Cardiac muscle cell (in vitro differentiated cells and primary cell): ENCODE results near the gene NTRK2. TPM values are rescaled to one million over a fixed set of nuclear protein-coding genes. Genes with fewer than 3 reads are reported as not detected.

ENCODE experiments used
- DNase-seq, 2 donors: peaks; one replicate each; pipeline versions ENCODE4 v3.0.0 to v3.0.0-alpha.2; 2010 to 2017; ENCODE audit warnings: low read depth in 1 of 2, low spot score in 1 of 2
- H3K27ac ChIP-seq: fragments of 200-600 bp; sonication (generic); 2 replicates; pipeline ENCODE4 v1.5.1; 2016
- H3K27me3 ChIP-seq: fragments of 200-600 bp; sonication (generic); 2 replicates; pipeline ENCODE4 v1.6.0; 2016; ENCODE audit warnings: control low read depth
- H3K36me3 ChIP-seq: fragments of 200-600 bp; sonication (generic); 2 replicates; pipeline ENCODE4 v1.5.1; 2016; ENCODE audit warnings: control low read depth
- H3K4me1 ChIP-seq: fragments of 200-600 bp; sonication (generic); 2 replicates; pipeline ENCODE4 v1.8.1; 2017; ENCODE audit warnings: low read depth, mild to moderate bottlenecking, mixed run types
- H3K4me3 ChIP-seq: fragments of 200-600 bp; sonication (generic); 2 replicates; pipeline ENCODE4 v1.5.1; 2016; ENCODE audit warnings: mild to moderate bottlenecking
- H3K9me3 ChIP-seq: fragments of 200-600 bp; sonication (generic); 2 replicates; pipeline ENCODE4 v1.5.1; 2017; ENCODE audit warnings: low read depth, mild to moderate bottlenecking, control low read depth
- polyA plus RNA-seq: library from polyadenylated mRNA; unstranded; fragments of >200 nt; fragmentation: Nextera tagmentation; extraction: Ambion mirVana; gene quantifications from 2 replicates; pipeline ENCODE4 v1.2.1, GENCODE V29; 2016
- total RNA-seq: library from RNA; depleted of rRNA; stranded (reverse); fragments of >200 nt; gene quantifications from 2 replicates; pipeline ENCODE4 v1.2.3, GENCODE V29; 2016
- TF ChIP-seq, protein P1 (sequence below): IDR thresholded peaks from 2 replicates; pipeline ENCODE4 v1.5.1; 2012; ENCODE audit warnings: low read depth, mild to moderate bottlenecking, low read length

NTRK2 gene
- total and polyA plus RNA-seq, 2 experiments from 2014 or later = 1.3 TPM

DNA sequence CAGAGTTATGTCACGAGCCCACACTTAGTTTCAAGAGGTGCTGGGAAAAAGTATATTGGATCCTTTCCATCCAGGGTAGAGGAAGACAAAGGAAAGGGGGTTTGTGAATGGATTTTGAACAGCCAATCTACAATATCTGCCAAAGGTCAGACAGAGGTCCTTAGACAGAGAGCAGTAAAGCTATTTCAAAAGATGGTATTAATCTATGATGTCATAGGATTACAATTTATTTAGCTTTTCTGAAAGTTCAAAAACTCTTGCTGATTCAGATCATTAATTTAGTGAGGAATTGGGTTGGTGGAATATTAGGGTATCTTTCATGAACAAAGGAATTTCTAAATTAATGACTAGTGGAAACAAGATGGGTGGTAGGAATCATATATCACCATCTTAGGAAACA is 126.9 kb downstream of the NTRK2 start:
- H3K36me3 ChIP-seq = no peaks in the 10 kb centered on the region
- H3K9me3 ChIP-seq = no peaks in the 10 kb centered on the region
- H3K4me1 ChIP-seq = no peaks in the 10 kb centered on the region
- no peak overlapping the region for H3K4me3 ChIP-seq
- H3K27me3 ChIP-seq = no peaks in the 10 kb centered on the region
- TF ChIP-seq, protein P1, sequence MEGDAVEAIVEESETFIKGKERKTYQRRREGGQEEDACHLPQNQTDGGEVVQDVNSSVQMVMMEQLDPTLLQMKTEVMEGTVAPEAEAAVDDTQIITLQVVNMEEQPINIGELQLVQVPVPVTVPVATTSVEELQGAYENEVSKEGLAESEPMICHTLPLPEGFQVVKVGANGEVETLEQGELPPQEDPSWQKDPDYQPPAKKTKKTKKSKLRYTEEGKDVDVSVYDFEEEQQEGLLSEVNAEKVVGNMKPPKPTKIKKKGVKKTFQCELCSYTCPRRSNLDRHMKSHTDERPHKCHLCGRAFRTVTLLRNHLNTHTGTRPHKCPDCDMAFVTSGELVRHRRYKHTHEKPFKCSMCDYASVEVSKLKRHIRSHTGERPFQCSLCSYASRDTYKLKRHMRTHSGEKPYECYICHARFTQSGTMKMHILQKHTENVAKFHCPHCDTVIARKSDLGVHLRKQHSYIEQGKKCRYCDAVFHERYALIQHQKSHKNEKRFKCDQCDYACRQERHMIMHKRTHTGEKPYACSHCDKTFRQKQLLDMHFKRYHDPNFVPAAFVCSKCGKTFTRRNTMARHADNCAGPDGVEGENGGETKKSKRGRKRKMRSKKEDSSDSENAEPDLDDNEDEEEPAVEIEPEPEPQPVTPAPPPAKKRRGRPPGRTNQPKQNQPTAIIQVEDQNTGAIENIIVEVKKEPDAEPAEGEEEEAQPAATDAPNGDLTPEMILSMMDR = no peak
- DNase-seq = no peak
- no peak overlapping the region for H3K27ac ChIP-seq

DNA sequence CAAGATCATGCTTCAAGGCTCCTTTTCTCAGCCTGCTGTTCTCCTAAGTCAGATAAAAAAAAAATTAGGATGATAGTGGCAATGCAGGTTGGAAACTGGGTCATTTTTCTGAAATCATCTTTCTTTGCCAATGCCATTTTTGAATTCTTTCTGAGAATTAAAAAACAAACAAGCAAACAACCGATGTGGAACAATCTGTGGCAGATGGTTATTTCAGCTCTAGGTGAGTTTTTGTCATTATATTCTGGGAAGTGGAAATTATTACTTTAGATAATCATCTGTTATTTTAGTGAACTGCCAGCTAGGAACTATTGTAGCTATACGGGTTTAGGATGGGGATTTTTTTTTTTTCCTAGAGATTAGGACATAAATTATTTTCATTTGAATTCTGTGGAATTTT is 129.7 kb downstream of the NTRK2 start:
- Histone ChIP-seq H3K27me3 (no peaks in the 10 kb centered on the region), H3K4me1 (no peaks in the 10 kb centered on the region), H3K4me3 (no peak overlapping the region), H3K9me3 (no peaks in the 10 kb centered on the region), H3K27ac (no peak overlapping the region), H3K36me3 (no peaks in the 10 kb centered on the region)
- TF ChIP-seq, protein P1 = no peak
- no peak for DNase-seq

DNA sequence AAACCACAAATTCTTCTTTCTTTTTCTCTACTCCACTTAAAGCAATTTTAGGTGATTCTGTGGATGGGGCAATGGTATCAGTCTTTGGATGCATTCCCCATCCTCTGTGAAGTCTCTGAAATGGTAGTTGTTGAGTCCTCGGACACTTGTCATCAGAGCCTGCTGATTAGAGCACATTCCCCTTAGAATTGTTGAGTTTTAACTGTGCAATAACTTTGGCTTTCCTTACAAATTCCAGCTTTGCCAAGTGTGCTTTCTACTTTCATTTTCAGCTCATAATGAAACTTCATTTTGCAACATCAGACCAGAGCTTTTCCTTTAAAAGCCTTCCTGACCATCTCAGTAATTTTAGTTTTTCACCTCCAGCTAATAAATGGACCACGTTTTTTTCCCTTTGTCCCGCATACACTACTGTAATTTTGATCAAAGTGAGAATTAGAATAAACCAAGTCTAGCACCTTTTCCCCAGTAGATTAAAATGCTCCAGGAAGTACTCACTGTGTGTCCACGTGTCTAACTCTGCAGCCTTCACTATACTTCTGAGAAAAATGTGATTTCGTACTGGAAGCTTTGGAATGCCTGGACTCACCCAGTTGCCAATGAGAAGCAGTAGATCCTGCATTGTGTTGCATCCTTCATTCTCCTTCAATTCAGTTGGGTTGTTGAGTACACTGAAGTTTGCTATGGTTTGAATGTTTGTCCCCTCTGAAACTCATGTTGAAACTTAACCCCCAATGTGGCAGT is 135.6 kb downstream of the NTRK2 start:
- DNase-seq = no peak
- H3K36me3 ChIP-seq = no peaks in the 10 kb centered on the region
- H3K27me3 ChIP-seq = no peaks in the 10 kb centered on the region
- no peaks in the 10 kb centered on the region for H3K9me3 ChIP-seq
- H3K27ac ChIP-seq = no peak overlapping the region
- H3K4me1 ChIP-seq = no peaks in the 10 kb centered on the region
- no peak overlapping the region for H3K4me3 ChIP-seq
- TF ChIP-seq, protein P1 = no peak

DNA sequence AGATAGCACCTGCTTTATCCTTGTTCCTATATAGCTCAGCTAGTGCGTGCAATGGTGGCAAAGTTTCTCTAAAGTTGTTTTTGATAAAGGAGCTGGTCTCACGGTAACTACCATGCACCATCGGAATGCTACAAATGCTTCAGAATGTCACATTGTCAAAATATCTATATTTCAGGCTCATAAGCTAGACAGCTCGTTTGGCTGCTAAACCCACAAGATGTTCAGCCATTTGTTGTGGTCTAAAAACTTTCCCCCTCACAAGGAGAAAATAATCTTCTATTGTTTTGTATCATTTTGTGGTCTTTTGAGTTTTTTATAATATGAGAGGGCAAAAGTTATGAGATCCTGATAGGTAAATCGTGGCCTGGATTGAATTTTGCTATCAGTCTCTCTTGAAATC is 137.9 kb downstream of the NTRK2 start:
- Histone ChIP-seq H3K4me3 (no peak overlapping the region), H3K36me3 (no peaks in the 10 kb centered on the region), H3K4me1 (no peaks in the 10 kb centered on the region), H3K27me3 (no peaks in the 10 kb centered on the region), H3K9me3 (no peaks in the 10 kb centered on the region), H3K27ac (no peak overlapping the region)
- TF ChIP-seq, protein P1 = no peak
- DNase-seq = no peak

DNA sequence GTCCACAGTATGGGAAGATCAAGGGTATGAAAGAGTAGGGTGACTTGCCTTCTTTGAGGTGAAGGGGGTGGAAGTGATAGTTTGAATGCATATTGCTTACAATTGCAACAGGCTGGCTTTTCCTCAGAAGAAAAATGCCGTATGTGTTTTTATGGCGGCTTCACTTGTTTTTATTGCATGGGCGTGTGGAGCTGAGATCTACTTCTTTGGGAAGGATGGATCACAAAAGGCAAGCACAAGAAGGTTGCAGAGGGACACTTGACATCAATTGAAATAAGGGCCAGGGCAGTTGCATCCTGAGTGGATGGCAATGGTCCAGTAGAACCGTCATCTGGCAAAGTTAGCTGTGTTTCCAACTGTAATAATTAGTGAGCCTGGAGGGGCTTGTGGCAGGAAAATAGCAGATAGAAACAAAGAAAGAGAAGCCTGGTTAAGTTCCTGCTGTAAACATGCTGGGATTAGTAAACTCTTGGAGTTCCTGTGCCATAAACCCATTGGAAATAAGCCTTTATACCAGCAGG is 138.4 kb downstream of the NTRK2 start:
- no peak for DNase-seq
- H3K9me3 ChIP-seq = no peaks in the 10 kb centered on the region
- no peak overlapping the region for H3K27ac ChIP-seq
- H3K4me3 ChIP-seq = no peak overlapping the region
- H3K36me3 ChIP-seq = no peaks in the 10 kb centered on the region
- no peaks in the 10 kb centered on the region for H3K4me1 ChIP-seq
- TF ChIP-seq, protein P1 = no peak
- no peaks in the 10 kb centered on the region for H3K27me3 ChIP-seq
